ENCODE results near the gene SSTR5. TPM values are rescaled to one million over a fixed set of nuclear protein-coding genes. Genes with fewer than 3 reads are reported as not detected.

SSTR5 gene
- total and polyA plus RNA-seq, 2 of the 4 experiments (the other 2 are of a cell fraction) = not detected

DNA sequence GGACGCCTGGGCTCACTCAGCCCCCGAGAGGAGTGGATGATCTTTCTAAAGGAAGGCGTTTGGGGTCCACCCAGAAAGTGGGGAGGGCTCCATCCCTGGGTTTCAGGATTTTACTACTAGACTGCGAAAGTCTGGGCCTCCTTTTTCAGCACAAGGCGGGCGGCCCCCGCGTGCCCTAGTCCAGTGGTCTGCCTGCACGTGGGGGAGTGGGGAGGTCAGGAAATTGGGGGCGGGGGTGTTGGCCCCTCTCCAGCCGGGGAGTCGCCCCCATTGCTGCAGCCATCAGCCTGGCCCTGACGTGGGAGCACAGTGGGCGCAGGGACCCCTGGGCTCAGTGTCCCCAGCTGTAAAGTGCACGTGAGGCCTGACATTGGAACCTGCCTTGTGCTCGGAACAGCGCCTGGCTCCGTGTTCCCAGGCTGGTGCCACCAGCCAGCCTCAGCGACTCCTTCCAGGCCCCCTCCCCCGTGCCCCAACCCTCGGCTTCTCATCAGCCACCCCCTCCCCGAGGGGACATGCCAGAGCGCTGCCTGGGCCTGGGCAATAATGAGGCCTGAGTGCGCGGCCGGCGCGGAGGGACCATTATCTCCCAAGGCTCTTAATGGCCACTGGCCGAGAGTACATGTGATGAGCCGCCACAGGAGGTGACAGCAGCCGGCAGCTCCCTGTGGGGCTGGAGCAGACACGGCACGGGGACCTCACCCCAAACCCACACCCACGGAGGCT is 25.9 kb downstream of the SSTR5 start:
- H2BK5ac ChIP-seq (ENCODE audit: low read depth, low read length, poor library complexity, severe bottlenecking) = no peak overlapping the region
- no peak overlapping the region for H3K4ac ChIP-seq (ENCODE audit: low read depth, low read length)
- no TSS peak for BruUV-seq (replicated peaks)
- H4K20me1 ChIP-seq (ENCODE audit: insufficient read depth, low read length) = no peaks in the 10 kb centered on the region
- no peak overlapping the region for H3K4me2 ChIP-seq (ENCODE audit: low read depth, low read length)
- ChIA-PET CTCF (no interaction called here), POLR2A (ENCODE audit: unreplicated experiment) (no interaction called here)
- no peak overlapping the region for H2AFZ ChIP-seq (replicated peaks; ENCODE audit: low read length, poor library complexity)
- WGBS, 2 experiments (ENCODE audit: extremely low coverage in 2 of 2, insufficient read length in 1 of 2) = 35% methylated on average over 7 of the region's 34 CpGs; no CpG with 5 or more reads in 1 of the 2 experiments
- H3K27me3 ChIP-seq (ENCODE audit: control insufficient read depth, insufficient read depth, low read length) = peaks cover 12% of the 10 kb centered on the region; the same call in 1 of the 2 replicates
- TF ChIP-seq, protein P1, sequence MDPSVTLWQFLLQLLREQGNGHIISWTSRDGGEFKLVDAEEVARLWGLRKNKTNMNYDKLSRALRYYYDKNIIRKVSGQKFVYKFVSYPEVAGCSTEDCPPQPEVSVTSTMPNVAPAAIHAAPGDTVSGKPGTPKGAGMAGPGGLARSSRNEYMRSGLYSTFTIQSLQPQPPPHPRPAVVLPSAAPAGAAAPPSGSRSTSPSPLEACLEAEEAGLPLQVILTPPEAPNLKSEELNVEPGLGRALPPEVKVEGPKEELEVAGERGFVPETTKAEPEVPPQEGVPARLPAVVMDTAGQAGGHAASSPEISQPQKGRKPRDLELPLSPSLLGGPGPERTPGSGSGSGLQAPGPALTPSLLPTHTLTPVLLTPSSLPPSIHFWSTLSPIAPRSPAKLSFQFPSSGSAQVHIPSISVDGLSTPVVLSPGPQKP (IDR thresholded peaks at IDR 0.05; ENCODE audit: borderline replicate concordance, low read depth, low read length) = no peak
- TF ChIP-seq, protein P2, sequence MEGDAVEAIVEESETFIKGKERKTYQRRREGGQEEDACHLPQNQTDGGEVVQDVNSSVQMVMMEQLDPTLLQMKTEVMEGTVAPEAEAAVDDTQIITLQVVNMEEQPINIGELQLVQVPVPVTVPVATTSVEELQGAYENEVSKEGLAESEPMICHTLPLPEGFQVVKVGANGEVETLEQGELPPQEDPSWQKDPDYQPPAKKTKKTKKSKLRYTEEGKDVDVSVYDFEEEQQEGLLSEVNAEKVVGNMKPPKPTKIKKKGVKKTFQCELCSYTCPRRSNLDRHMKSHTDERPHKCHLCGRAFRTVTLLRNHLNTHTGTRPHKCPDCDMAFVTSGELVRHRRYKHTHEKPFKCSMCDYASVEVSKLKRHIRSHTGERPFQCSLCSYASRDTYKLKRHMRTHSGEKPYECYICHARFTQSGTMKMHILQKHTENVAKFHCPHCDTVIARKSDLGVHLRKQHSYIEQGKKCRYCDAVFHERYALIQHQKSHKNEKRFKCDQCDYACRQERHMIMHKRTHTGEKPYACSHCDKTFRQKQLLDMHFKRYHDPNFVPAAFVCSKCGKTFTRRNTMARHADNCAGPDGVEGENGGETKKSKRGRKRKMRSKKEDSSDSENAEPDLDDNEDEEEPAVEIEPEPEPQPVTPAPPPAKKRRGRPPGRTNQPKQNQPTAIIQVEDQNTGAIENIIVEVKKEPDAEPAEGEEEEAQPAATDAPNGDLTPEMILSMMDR (conservative IDR thresholded peaks at IDR 0.05; ENCODE audit: low read depth, low read length) = no peak
- no peak for TF ChIP-seq POLR2A (IDR thresholded peaks at IDR 0.05; ENCODE audit: low read depth, low read length)
- no peak for TF ChIP-seq MXI1 (IDR thresholded peaks at IDR 0.05; ENCODE audit: borderline replicate concordance, low read depth, low read length)
- no peak overlapping the region for H3K56ac ChIP-seq (ENCODE audit: extremely low read depth, insufficient read depth, low read length)
- no peak overlapping the region for H3K9ac ChIP-seq (ENCODE audit: low read depth, low read length)
- no peak overlapping the region for H2BK15ac ChIP-seq (ENCODE audit: low read depth, low read length)
- H3K14ac ChIP-seq (replicated peaks; ENCODE audit: low read depth, low read length) = no peak overlapping the region
- H3K4me3 ChIP-seq (ENCODE audit: insufficient read depth, low read depth, low read length) = no peak overlapping the region
- no peak overlapping the region for H2AK9ac ChIP-seq (replicated peaks; ENCODE audit: low read depth, low read length, poor library complexity)
- H3K36me3 ChIP-seq (ENCODE audit: control insufficient read depth, insufficient read depth, low read length) = no peaks in the 10 kb centered on the region
- intact Hi-C loops (cut with micrococcal nuclease) (no loop called here), in situ Hi-C loops (cut with MboI; ENCODE audit: low sequenced_read_pairs) (no loop called here), dilution Hi-C loops (cut with HindIII; ENCODE audit: low sequenced_read_pairs, unreplicated experiment) (no loop called here)
- no peaks in the 10 kb centered on the region for H3K9me3 ChIP-seq (ENCODE audit: control insufficient read depth, insufficient read depth, low read length)
- H2AK5ac ChIP-seq (ENCODE audit: low read depth, low read length) = no peak overlapping the region
- H2BK120ac ChIP-seq (ENCODE audit: low read depth, low read length) = no peak overlapping the region
- no peak overlapping the region for H3K23ac ChIP-seq (ENCODE audit: low read depth, low read length)
- H4K91ac ChIP-seq (ENCODE audit: insufficient read depth, low read depth, low read length) = no peak overlapping the region
- ATAC-seq (ENCODE audit: low read depth) = no peak
- H3K79me1 ChIP-seq (ENCODE audit: low read depth in 1 of 2, low read length in 2 of 2) = no peaks in the 10 kb centered on the region
- no peak overlapping the region for H2BK20ac ChIP-seq (ENCODE audit: low read depth, low read length)
- no peak overlapping the region for H4K5ac ChIP-seq (ENCODE audit: low read depth, low read length)
- no peak for DNase-seq
- H3K27ac ChIP-seq (ENCODE audit: insufficient read depth, low read length) = no peak overlapping the region
- no peak overlapping the region for H3K18ac ChIP-seq (ENCODE audit: low read depth, low read length)
- no peaks in the 10 kb centered on the region for H3K9me1 ChIP-seq (ENCODE audit: insufficient read depth, low read length)
- H4K8ac ChIP-seq (ENCODE audit: low read depth in 2 of 2, low read length in 2 of 2) = no peak overlapping the region
- 0 out of 2 replicates have a peak, but pooled peaks cover 2% of the 10 kb centered on the region for H3K4me1 ChIP-seq (ENCODE audit: control insufficient read depth, insufficient read depth, low read length)

All from IMR-90 (cell line).